ENCODE data around the gene STK32B.

DNA sequence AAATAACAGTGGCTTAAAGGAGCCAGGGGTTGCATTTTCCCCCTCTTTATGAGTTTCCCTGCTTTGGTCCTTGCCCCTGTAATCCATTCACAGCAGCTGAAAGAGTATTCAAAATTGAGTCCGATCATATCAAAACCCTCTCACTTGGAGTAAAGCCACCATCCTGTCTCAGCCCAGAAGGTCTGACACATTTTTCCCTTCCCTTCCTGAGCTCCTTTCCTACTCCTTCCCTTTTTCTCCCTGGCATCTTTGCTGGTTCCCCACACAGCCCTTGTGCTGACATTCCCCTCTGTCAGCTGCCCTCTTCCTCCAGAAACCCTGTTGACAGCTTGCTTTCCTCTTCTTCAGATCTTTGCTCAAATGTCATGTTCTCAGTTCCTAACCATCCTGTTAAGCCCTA lies 361.5 kb downstream of the STK32B start:
- TF ChIP-seq EP300 (IDR thresholded peaks at IDR 0.05), result no peak
- TF ChIP-seq POLR2A (IDR thresholded peaks at IDR 0.05), result no peak
- TF ChIP-seq, protein P1, sequence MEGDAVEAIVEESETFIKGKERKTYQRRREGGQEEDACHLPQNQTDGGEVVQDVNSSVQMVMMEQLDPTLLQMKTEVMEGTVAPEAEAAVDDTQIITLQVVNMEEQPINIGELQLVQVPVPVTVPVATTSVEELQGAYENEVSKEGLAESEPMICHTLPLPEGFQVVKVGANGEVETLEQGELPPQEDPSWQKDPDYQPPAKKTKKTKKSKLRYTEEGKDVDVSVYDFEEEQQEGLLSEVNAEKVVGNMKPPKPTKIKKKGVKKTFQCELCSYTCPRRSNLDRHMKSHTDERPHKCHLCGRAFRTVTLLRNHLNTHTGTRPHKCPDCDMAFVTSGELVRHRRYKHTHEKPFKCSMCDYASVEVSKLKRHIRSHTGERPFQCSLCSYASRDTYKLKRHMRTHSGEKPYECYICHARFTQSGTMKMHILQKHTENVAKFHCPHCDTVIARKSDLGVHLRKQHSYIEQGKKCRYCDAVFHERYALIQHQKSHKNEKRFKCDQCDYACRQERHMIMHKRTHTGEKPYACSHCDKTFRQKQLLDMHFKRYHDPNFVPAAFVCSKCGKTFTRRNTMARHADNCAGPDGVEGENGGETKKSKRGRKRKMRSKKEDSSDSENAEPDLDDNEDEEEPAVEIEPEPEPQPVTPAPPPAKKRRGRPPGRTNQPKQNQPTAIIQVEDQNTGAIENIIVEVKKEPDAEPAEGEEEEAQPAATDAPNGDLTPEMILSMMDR (IDR thresholded peaks at IDR 0.05), result no peak
